ENCODE measurements around the gene AQP2.

AQP2 gene

DNA sequence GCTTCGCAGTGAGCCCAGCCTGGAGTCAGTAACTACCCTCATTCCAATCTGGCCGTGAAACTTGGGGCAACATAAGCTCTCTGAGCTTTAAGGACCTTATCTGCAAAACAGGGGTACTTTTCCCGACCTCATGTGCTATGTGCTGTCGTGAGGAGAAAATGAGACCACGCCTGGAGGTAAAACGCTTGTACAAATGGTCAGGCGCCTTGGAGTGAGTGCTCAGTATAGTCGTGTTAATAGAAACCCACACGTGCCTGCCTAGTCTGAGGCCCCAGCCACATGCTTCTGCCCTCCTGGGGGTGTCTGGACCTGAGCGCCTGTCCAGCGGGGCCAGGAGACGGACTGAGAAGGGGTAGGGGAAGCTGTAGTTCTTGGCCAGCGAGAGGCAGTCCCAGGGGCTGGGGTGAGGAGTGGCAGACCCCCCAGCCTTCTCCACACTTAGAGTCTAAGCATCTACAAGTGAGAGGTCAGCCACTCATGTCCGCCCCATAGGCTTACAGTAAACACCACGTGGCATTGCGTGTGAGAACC is 16.0 kb downstream of the AQP2 start:
- TF ChIP-seq TAF1 (IDR thresholded peaks at IDR 0.05; ENCODE audit: borderline replicate concordance, insufficient read depth, low read length) (no peak), SIN3A (IDR thresholded peaks at IDR 0.05; ENCODE audit: borderline replicate concordance, insufficient read depth, low read length) (no peak), FOXP2 (optimal IDR thresholded peaks at IDR 0.05; ENCODE audit: borderline replicate concordance, extremely low read depth, extremely low read length, insufficient read depth) (no peak), POLR2AphosphoS5 (IDR thresholded peaks at IDR 0.05; ENCODE audit: low read depth, low read length) (no peak)
- TF ChIP-seq, protein P1, sequence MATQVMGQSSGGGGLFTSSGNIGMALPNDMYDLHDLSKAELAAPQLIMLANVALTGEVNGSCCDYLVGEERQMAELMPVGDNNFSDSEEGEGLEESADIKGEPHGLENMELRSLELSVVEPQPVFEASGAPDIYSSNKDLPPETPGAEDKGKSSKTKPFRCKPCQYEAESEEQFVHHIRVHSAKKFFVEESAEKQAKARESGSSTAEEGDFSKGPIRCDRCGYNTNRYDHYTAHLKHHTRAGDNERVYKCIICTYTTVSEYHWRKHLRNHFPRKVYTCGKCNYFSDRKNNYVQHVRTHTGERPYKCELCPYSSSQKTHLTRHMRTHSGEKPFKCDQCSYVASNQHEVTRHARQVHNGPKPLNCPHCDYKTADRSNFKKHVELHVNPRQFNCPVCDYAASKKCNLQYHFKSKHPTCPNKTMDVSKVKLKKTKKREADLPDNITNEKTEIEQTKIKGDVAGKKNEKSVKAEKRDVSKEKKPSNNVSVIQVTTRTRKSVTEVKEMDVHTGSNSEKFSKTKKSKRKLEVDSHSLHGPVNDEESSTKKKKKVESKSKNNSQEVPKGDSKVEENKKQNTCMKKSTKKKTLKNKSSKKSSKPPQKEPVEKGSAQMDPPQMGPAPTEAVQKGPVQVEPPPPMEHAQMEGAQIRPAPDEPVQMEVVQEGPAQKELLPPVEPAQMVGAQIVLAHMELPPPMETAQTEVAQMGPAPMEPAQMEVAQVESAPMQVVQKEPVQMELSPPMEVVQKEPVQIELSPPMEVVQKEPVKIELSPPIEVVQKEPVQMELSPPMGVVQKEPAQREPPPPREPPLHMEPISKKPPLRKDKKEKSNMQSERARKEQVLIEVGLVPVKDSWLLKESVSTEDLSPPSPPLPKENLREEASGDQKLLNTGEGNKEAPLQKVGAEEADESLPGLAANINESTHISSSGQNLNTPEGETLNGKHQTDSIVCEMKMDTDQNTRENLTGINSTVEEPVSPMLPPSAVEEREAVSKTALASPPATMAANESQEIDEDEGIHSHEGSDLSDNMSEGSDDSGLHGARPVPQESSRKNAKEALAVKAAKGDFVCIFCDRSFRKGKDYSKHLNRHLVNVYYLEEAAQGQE (IDR thresholded peaks at IDR 0.05; ENCODE audit: insufficient read depth in 1 of 2, low read depth in 2 of 2, low read length in 2 of 2) = no peak

DNA sequence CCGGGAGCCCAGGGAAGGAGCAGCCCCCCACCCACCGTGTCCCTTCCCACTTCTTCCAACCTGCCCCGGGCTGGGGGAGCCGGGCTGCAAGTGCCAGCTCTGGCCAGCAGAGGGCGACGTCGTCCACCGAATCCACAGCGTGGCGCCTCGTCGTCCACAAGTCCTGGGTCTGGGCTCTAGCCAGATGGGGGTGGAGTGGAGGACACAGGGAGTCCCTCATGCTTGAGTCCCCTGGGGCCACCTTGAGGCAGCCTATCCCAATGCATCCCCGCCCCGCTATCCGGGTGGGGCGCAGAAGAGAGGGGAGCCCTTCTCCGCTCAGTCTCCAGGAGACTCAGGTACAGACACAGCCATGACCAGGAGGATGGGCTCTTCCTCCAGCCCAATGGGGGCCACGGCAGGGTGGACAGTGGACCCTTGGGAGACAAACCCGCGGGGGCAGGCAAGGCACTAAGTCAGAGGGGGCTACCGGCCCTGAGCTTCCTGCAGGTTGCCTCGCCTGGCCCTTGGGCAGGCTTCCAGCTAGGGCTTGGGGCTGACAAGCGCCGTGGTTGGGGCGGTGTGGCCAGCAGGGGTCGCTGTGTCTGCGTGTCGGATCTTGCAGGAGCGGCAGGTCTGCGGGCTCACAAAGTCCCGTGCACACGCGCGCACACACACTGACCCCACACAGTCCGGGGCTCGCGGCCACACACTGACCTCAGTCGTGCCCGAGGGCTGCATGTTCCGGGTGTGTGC is 16.7 kb downstream of the AQP2 start:
- TF ChIP-seq, protein P1 (IDR thresholded peaks at IDR 0.05; ENCODE audit: insufficient read depth in 1 of 2, low read depth in 2 of 2, low read length in 2 of 2) = peak in 1 of 2 experiments; percentile 47; a peak in 1 of 4 replicates
- no peak for TF ChIP-seq POLR2AphosphoS5 (IDR thresholded peaks at IDR 0.05; ENCODE audit: low read depth, low read length)

DNA sequence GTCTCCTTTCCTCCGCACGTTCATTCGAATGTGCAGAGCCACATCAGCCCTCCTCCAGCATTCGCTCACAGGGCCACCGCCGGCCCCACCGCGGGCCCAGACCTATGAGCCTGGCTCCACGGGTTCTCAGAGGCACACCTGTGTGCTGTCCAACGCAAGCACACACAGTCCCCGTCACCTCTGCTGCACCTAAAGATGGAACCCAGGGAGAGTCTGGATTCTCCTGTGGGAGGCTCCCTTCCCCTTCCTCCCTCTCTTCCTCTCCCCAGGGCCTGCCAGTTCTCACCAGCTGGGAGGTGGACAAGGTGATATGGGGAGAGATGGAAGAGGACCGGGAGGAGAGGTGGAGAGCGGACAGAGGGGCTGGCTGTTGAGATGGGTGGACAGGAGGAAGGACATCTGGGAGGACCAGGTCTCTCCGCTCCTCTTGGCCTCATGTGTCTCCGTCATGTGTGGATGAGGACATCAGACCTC is 17.3 kb downstream of the AQP2 start:
- TF ChIP-seq TAF1 (IDR thresholded peaks at IDR 0.05; ENCODE audit: borderline replicate concordance, insufficient read depth, low read length) (no peak), FOXP2 (optimal IDR thresholded peaks at IDR 0.05; ENCODE audit: borderline replicate concordance, extremely low read depth, extremely low read length, insufficient read depth) (no peak), SIN3A (IDR thresholded peaks at IDR 0.05; ENCODE audit: borderline replicate concordance, insufficient read depth, low read length) (no peak), POLR2AphosphoS5 (IDR thresholded peaks at IDR 0.05; ENCODE audit: low read depth, low read length) (no peak)
- TF ChIP-seq, protein P1 (IDR thresholded peaks at IDR 0.05; ENCODE audit: insufficient read depth in 1 of 2, low read depth in 2 of 2, low read length in 2 of 2) = no peak

DNA sequence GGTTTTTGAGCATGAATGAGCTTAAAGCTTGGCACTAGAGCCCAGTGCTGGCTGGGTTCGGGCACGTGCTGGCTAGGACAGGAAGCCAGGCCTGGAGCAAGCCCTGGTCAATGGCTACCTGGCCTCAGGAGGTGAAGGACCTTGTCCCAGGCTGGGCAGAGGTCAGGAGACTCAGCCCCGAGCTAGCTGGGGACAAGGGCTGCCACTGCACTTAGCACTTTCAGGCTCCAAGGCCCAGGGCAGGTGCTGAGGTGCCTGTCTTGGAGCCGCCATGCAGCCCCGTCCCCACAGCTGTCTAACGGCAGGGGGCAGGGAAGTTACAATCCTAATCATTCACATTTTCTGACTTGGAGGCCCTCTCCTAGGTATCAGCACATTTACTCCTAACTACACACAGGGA is 17.9 kb downstream of the AQP2 start:
- TF ChIP-seq TAF1 (IDR thresholded peaks at IDR 0.05; ENCODE audit: borderline replicate concordance, insufficient read depth, low read length) (no peak), FOXP2 (optimal IDR thresholded peaks at IDR 0.05; ENCODE audit: borderline replicate concordance, extremely low read depth, extremely low read length, insufficient read depth) (no peak), POLR2AphosphoS5 (IDR thresholded peaks at IDR 0.05; ENCODE audit: low read depth, low read length) (no peak), SIN3A (IDR thresholded peaks at IDR 0.05; ENCODE audit: borderline replicate concordance, insufficient read depth, low read length) (no peak)
- TF ChIP-seq, protein P1 (IDR thresholded peaks at IDR 0.05; ENCODE audit: insufficient read depth in 1 of 2, low read depth in 2 of 2, low read length in 2 of 2) = no peak

Measured in PFSK-1 (cell line).